Osteocyte (in vitro differentiated cells): ENCODE measurements around the gene UBL7. TPM values are rescaled to one million over a fixed set of nuclear protein-coding genes. Genes with fewer than 3 reads are reported as not detected.

ENCODE experiments used
- DNase-seq: peaks from one replicate; pipeline ENCODE4 v3.0.0; 2021; ENCODE audit warnings: mixed read lengths; ENCODE audit not compliant: unreplicated experiment; ENCODE audit errors: extremely low spot score
- H3K27ac Mint-ChIP-seq: one replicate; pipeline ENCODE4 v1.8.0; 2021; ENCODE audit warnings: mild to moderate bottlenecking, mixed read lengths; ENCODE audit not compliant: unreplicated experiment
- H3K27me3 Mint-ChIP-seq: one replicate; pipeline ENCODE4 v1.8.0; 2021; ENCODE audit warnings: mixed read lengths; ENCODE audit not compliant: unreplicated experiment
- H3K36me3 Mint-ChIP-seq: one replicate; pipeline ENCODE4 v1.8.0; 2021; ENCODE audit warnings: mixed read lengths; ENCODE audit not compliant: unreplicated experiment
- H3K4me1 Mint-ChIP-seq: one replicate; pipeline ENCODE4 v1.8.0; 2021; ENCODE audit warnings: mixed read lengths; ENCODE audit not compliant: unreplicated experiment
- H3K4me3 Mint-ChIP-seq: one replicate; pipeline ENCODE4 v1.8.0; 2021; ENCODE audit warnings: mild to moderate bottlenecking, moderate library complexity, mixed read lengths; ENCODE audit not compliant: unreplicated experiment
- H3K9me3 Mint-ChIP-seq: one replicate; pipeline ENCODE4 v1.8.0; 2021; ENCODE audit warnings: mixed read lengths; ENCODE audit not compliant: unreplicated experiment
- CTCF ChIP-seq: fragments of 200-600 bp; sonication (generic); IDR thresholded peaks from 2 replicates; pipeline ENCODE4 v1.5.0; 2021; ENCODE audit warnings: antibody characterized with exemption, mild to moderate bottlenecking, moderate library complexity
- total RNA-seq: library from RNA; stranded (reverse); gene quantifications from 2 replicates; pipeline ENCODE4 v1.2.1, GENCODE V29; 2021

Gene UBL7
- total RNA-seq, 1 donor from 2014 or later, result 59.5 TPM

DNA sequence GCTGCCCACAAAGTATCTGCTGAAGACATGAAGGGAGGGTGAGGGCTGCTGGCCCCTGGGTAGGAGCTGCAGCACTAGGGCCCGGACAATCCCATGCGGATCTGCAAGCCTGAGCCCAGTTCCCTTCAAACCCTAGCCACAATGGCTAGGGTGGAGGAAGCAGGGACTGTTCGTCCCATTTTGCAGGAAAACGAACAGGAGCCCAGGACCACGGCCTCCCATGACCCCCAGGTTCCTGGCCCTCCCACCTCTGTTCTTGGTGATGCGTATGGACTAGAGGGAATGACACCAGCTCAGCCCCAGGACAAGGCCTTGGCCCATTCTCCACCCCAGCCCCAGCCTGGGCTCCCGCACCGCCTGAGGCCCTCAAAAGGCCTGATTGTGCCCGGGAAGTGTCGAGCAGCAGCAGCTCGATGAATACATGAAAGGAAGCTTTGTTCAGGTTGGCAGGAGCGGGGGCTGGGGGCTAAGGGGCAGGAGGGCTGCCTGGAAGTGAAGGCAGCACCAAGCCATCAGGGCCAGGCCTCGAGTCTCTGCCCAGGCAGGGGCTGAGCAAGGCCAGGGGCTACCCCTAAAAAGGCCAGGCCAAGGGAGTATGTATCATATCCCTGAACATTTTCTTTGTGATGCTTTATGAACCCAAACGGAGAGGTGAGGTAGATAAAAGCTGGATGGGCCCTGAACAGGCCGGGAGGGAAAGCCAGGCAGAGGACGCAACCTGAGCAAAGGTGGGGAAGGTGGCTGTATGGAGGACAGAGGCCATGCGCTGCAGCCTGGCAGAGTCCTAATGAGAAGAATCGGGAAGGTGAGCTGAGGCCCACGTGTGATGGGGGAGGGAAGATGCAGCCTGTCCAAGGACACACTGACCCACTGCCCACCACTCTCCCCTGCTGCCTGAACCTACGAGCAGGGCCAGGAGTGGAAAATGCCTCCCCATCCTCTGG is 39.4 kb downstream of the UBL7 start:
- Mint-ChIP-seq H3K4me3 (no peak overlapping the region), H3K4me1 (peaks cover 25% of the 10 kb centered on the region)

GRCh38 chr15:74420193-74420905 is 40.6 kb downstream of the UBL7 start:
- H3K4me3 Mint-ChIP-seq, result no peak overlapping the region
- no peaks in the 10 kb centered on the region for H3K27me3 Mint-ChIP-seq
- H3K27ac Mint-ChIP-seq, result no peak overlapping the region
- no peak for DNase-seq
- peaks cover 25% of the 10 kb centered on the region for H3K4me1 Mint-ChIP-seq
- no peak for TF ChIP-seq CTCF
- H3K9me3 Mint-ChIP-seq, result no peaks in the 10 kb centered on the region
- H3K36me3 Mint-ChIP-seq, result no peaks in the 10 kb centered on the region

More for the DNA sequence above, 39.4 kb downstream of the UBL7 start:
- no peak for TF ChIP-seq CTCF
- Mint-ChIP-seq H3K27me3 (no peaks in the 10 kb centered on the region), H3K9me3 (no peaks in the 10 kb centered on the region), H3K36me3 (no peaks in the 10 kb centered on the region), H3K27ac (no peak overlapping the region)
- no peak for DNase-seq

GRCh38 chr15:74419432-74419831 is 41.5 kb downstream of the UBL7 start:
- Mint-ChIP-seq H3K27me3 (no peaks in the 10 kb centered on the region), H3K27ac (no peak overlapping the region), H3K36me3 (no peaks in the 10 kb centered on the region), H3K9me3 (no peaks in the 10 kb centered on the region), H3K4me3 (no peak overlapping the region), H3K4me1 (peaks cover 25% of the 10 kb centered on the region)
- TF ChIP-seq CTCF, result no peak
- no peak for DNase-seq

DNA sequence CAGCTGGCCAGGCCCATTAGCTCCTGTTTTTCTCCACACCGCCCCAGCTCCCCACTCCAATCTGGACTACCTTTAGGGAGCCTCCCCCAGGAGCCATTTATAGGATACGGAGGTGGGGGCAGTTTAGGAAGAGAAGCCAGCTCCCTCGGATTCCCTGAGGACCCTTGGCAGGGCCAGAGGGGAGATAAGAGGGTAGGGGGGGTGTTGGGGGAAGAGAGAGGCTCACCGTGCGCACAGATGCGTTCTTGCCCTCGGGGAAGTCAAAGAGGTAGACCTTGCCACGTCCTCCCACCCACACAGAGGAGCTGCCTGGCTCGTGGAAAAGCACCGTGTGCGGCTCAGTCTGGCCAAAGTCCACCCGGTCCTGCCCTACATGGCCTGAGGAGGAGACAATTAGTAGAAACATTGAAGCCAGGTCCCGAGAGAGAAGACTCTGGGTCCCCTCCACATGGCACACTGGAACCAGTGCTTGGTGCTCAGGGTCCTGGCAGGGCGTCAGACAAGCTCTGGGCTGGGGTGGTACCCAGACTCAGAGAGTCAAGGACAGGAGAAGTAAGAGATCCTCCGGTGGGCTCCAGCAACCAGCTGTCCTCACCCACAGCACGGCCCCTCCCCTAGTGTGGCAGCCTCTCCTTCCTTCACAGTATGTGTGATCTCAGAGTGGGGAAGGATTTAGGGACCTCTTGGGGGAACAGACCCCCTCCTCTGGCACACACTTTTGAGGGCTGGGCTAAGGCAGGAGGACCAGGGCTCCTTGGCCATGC is 42.2 kb downstream of the UBL7 start:
- no peak for TF ChIP-seq CTCF
- H3K27ac Mint-ChIP-seq, result no peak overlapping the region
- H3K4me3 Mint-ChIP-seq, result no peak overlapping the region
- H3K27me3 Mint-ChIP-seq, result no peaks in the 10 kb centered on the region
- no peak for DNase-seq
- H3K36me3 Mint-ChIP-seq, result no peaks in the 10 kb centered on the region
- no peaks in the 10 kb centered on the region for H3K9me3 Mint-ChIP-seq
- H3K4me1 Mint-ChIP-seq, result peaks cover 25% of the 10 kb centered on the region
